Loucy (cell line): ENCODE results near the gene TTYH2.
"Not testable (repeated sequence)": the region's sequence is repeated elsewhere in the genome, so short reads cannot be mapped to it uniquely, and the experiment has no call there.

Experiments used
- H2AFZ ChIP-seq: fragments of 200-600 bp; sonication (generic); 2 replicates; pipeline ENCODE4 v1.6.0; 2016; ENCODE audit warnings: antibody characterized with exemption, mild to moderate bottlenecking, low read length, moderate library complexity
- H3F3A ChIP-seq: fragments of 200-600 bp; 2 replicates; pipeline ENCODE4 v1.6.0; 2016; ENCODE audit warnings: antibody characterized with exemption, low read depth, mild to moderate bottlenecking
- H3K27me3 ChIP-seq: fragments of 200-600 bp; sonication (generic); 2 replicates; pipeline ENCODE4 v1.6.1; 2014; ENCODE audit warnings: low read length, mild to moderate bottlenecking; ENCODE audit not compliant: insufficient read depth, poor library complexity, severe bottlenecking
- H3K36me3 ChIP-seq: fragments of 200-600 bp; sonication (generic); 2 replicates; pipeline ENCODE4 v1.6.1; 2016; ENCODE audit warnings: low read length; ENCODE audit not compliant: insufficient read depth
- H3K4me1 ChIP-seq: fragments of 200-600 bp; sonication (generic); 2 replicates; pipeline ENCODE4 v1.5.1; 2014; ENCODE audit warnings: low read length, mild to moderate bottlenecking; ENCODE audit not compliant: insufficient read depth, poor library complexity, severe bottlenecking
- H3K4me2 ChIP-seq: fragments of 200-600 bp; sonication (generic); 2 replicates; pipeline ENCODE4 v1.6.0; 2014; ENCODE audit warnings: antibody characterized with exemption, low read length, low read depth, mild to moderate bottlenecking; ENCODE audit not compliant: poor library complexity, severe bottlenecking
- H3K4me3 ChIP-seq: fragments of 200-600 bp; sonication (generic); 2 replicates; pipeline ENCODE4 v1.5.1; 2014; ENCODE audit warnings: low read length, mild to moderate bottlenecking, mixed read lengths; ENCODE audit not compliant: poor library complexity, severe bottlenecking
- H3K79me2 ChIP-seq: fragments of 200-600 bp; sonication (generic); 2 replicates; pipeline ENCODE4 v1.6.1; 2014; ENCODE audit warnings: low read length; ENCODE audit not compliant: insufficient read depth
- H3K9ac ChIP-seq: fragments of 200-600 bp; sonication (generic); 2 replicates; pipeline ENCODE4 v1.6.0; 2014; ENCODE audit warnings: mild to moderate bottlenecking, low read depth, low read length, moderate library complexity; ENCODE audit not compliant: poor library complexity, severe bottlenecking
- H3K9me2 ChIP-seq: fragments of 200-600 bp; sonication (generic); replicated peaks from 2 replicates; pipeline ENCODE4 v1.6.1; 2016; ENCODE audit warnings: low read depth, low read length, mixed read lengths
- H3K9me3 ChIP-seq: fragments of 200-600 bp; sonication (generic); 2 replicates; pipeline ENCODE4 v1.6.1; 2014; ENCODE audit warnings: mild to moderate bottlenecking, antibody characterized with exemption, low read length, low read depth; ENCODE audit not compliant: insufficient read depth
- H4K20me1 ChIP-seq: fragments of 200-600 bp; sonication (generic); 2 replicates; pipeline ENCODE4 v1.6.0; 2014; ENCODE audit warnings: antibody characterized with exemption, low read length, mild to moderate bottlenecking; ENCODE audit not compliant: insufficient read depth, poor library complexity, severe bottlenecking
- CTCF ChIP-seq: fragments of 200-600 bp; sonication (generic); conservative IDR thresholded peaks from 2 replicates; pipeline ENCODE4 v1.5.1; 2014; ENCODE audit warnings: mild to moderate bottlenecking, antibody characterized with exemption, low read length
- EZH2phosphoT487 ChIP-seq: fragments of 200-600 bp; IDR thresholded peaks from 2 replicates; pipeline ENCODE4 v1.6.1; 2018; ENCODE audit warnings: antibody characterized with exemption, mild to moderate bottlenecking, moderate library complexity, borderline replicate concordance

The TTYH2 gene

DNA sequence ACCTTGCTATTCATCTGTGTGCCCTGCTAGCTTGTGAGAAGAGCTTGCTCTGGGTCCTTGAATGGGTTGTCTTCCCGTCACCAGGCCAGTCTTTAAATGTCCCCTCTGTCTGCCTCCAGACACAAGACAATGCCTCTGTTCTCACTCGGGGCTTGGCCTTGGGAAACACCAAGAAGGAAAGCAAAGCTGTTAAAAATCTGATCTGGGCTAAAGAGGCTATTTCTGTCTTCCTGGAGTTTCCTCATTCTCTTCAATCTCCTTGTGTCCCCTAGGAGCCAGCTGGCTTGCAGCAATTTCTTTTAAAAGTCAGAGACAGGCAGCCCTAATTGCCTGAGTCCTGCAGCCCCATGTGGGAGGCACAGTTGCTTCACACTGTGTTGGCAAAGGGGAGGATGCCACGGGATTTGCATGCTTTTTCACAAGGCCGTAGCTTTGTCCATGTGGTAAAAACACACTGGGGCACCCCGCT lies 63.2 kb downstream of the TTYH2 start:
- peaks cover 51% of the 10 kb centered on the region for H3K27me3 ChIP-seq
- no peak overlapping the region for H3K4me3 ChIP-seq
- no peaks in the 10 kb centered on the region for H3K79me2 ChIP-seq
- no peaks in the 10 kb centered on the region for H3K4me1 ChIP-seq
- H3K36me3 ChIP-seq: no peaks in the 10 kb centered on the region
- no peak overlapping the region for H3K9ac ChIP-seq
- no peaks in the 10 kb centered on the region for H3K9me2 ChIP-seq
- H3K4me2 ChIP-seq: no peak overlapping the region
- H2AFZ ChIP-seq: no peak overlapping the region
- H3K9me3 ChIP-seq: no peaks in the 10 kb centered on the region
- H3F3A ChIP-seq: no peaks in the 10 kb centered on the region
- H4K20me1 ChIP-seq: no peaks in the 10 kb centered on the region
- TF ChIP-seq EZH2phosphoT487 (no peak), CTCF (no peak)

GRCh38 chr17:74277935-74278334 lies 64.6 kb downstream of the TTYH2 start:
- no peaks in the 10 kb centered on the region for H3K36me3 ChIP-seq
- no peak overlapping the region for H3K4me2 ChIP-seq
- no peak overlapping the region for H2AFZ ChIP-seq
- H3K9ac ChIP-seq: no peak overlapping the region
- no peaks in the 10 kb centered on the region for H3F3A ChIP-seq
- peaks cover 5% of the 10 kb centered on the region for H3K4me1 ChIP-seq
- no peaks in the 10 kb centered on the region for H3K79me2 ChIP-seq
- no peaks in the 10 kb centered on the region for H3K9me3 ChIP-seq
- no peaks in the 10 kb centered on the region for H3K9me2 ChIP-seq
- no peaks in the 10 kb centered on the region for H4K20me1 ChIP-seq
- TF ChIP-seq EZH2phosphoT487: no peak
- no peak for TF ChIP-seq CTCF
- no peak overlapping the region for H3K4me3 ChIP-seq
- peaks cover 63% of the 10 kb centered on the region for H3K27me3 ChIP-seq

DNA sequence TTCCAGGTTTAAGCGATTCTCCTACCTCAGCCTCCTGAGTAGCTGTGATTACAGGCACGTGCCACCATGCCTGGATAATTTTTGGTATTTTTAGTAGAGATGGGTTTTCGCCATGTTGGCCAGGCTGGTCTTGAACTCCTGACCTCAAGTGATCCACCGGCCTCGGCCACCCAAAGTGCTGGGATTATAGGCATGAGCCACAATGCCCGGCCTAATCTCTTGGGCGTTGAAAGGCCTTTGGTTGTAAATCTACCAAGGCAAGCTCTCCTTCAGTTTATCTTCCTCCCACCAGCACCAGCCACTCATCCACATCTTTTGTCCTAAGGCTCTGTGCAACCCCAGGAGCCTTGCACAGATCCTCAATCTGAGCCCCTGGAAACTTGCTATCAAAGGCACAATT lies 66.2 kb downstream of the TTYH2 start:
- not testable (repeated sequence) for H3K36me3 ChIP-seq, H3F3A ChIP-seq, H3K4me1 ChIP-seq, H3K9me3 ChIP-seq, H3K4me3 ChIP-seq, H4K20me1 ChIP-seq, H2AFZ ChIP-seq, H3K79me2 ChIP-seq, H3K9ac ChIP-seq, H3K9me2 ChIP-seq, H3K4me2 ChIP-seq
- H3K27me3 ChIP-seq: peaks cover 55% of the 10 kb centered on the region

GRCh38 chr17:74280093-74280513 lies 66.7 kb downstream of the TTYH2 start:
- Histone ChIP-seq H3K27me3 (peaks cover 50% of the 10 kb centered on the region), H3K4me1 (peaks cover 5% of the 10 kb centered on the region), H3K4me3 (no peak overlapping the region), H3K36me3 (no peaks in the 10 kb centered on the region), H3K9me3 (no peaks in the 10 kb centered on the region), H2AFZ (no peak overlapping the region), H3K9me2 (no peaks in the 10 kb centered on the region), H4K20me1 (no peaks in the 10 kb centered on the region), H3K4me2 (no peak overlapping the region), H3K9ac (no peak overlapping the region), H3F3A (no peaks in the 10 kb centered on the region), H3K79me2 (no peaks in the 10 kb centered on the region)
- TF ChIP-seq EZH2phosphoT487: no peak
- no peak for TF ChIP-seq CTCF
